ENCODE results near the gene NLRP10. TPM values are rescaled to one million over a fixed set of nuclear protein-coding genes. Genes with fewer than 3 reads are reported as not detected.

Gene NLRP10
- total RNA-seq, 2 donors from 2014 or later, result not detected

GRCh38 chr11:7967097-7967496 is 1.9 kb upstream of the NLRP10 start:
- Histone ChIP-seq H3K9me3 (no peaks in the 10 kb centered on the region), H3K9ac (ENCODE audit: low read depth in 2 of 2, low read length in 2 of 2) (no peak overlapping the region), H3K4me3 (no peak overlapping the region), H3K4me1 (no peaks in the 10 kb centered on the region), H3K27ac (no peak overlapping the region), H3K27me3 (no peaks in the 10 kb centered on the region), H3K36me3 (no peaks in the 10 kb centered on the region)
- DNase-seq, result no peak
- intact Hi-C loops (cut with DNase I), result no loop called here
- TF ChIP-seq CTCF (IDR thresholded peaks at IDR 0.05), result no peak

GRCh38 chr11:7964873-7965272 is 374 bp downstream of the NLRP10 start:
- Histone ChIP-seq H3K4me3 (no peak overlapping the region), H3K27ac (no peak overlapping the region), H3K9ac (ENCODE audit: low read depth in 2 of 2, low read length in 2 of 2) (no peak overlapping the region), H3K36me3 (no peaks in the 10 kb centered on the region), H3K27me3 (no peaks in the 10 kb centered on the region), H3K4me1 (no peaks in the 10 kb centered on the region), H3K9me3 (no peaks in the 10 kb centered on the region)
- DNase-seq, result no peak
- TF ChIP-seq CTCF (IDR thresholded peaks at IDR 0.05), result no peak
- intact Hi-C loops (cut with DNase I), result no loop called here

GRCh38 chr11:7964261-7964660 is 986 bp downstream of the NLRP10 start:
- intact Hi-C loops (cut with DNase I), result no loop called here
- no peak overlapping the region for H3K27ac ChIP-seq
- H3K4me1 ChIP-seq, result no peaks in the 10 kb centered on the region
- no peak overlapping the region for H3K9ac ChIP-seq (ENCODE audit: low read depth in 2 of 2, low read length in 2 of 2)
- H3K4me3 ChIP-seq, result no peak overlapping the region
- no peaks in the 10 kb centered on the region for H3K27me3 ChIP-seq
- no peak for TF ChIP-seq CTCF (IDR thresholded peaks at IDR 0.05)
- H3K36me3 ChIP-seq, result no peaks in the 10 kb centered on the region
- no peak for DNase-seq
- no peaks in the 10 kb centered on the region for H3K9me3 ChIP-seq

- no peak overlapping the region for H3K9ac ChIP-seq (ENCODE audit: low read depth in 2 of 2, low read length in 2 of 2)
- H3K4me1 ChIP-seq, result no peaks in the 10 kb centered on the region
- TF ChIP-seq CTCF (IDR thresholded peaks at IDR 0.05), result no peak
- H3K9me3 ChIP-seq, result no peaks in the 10 kb centered on the region
- H3K27me3 ChIP-seq, result no peaks in the 10 kb centered on the region
- no peak for DNase-seq
- no peak overlapping the region for H3K4me3 ChIP-seq
- no peak overlapping the region for H3K27ac ChIP-seq
- no peaks in the 10 kb centered on the region for H3K36me3 ChIP-seq
- intact Hi-C loops (cut with DNase I), result no loop called here
Observed at GRCh38 chr11:7955191-7955590, 10.1 kb downstream of the NLRP10 start.

- no peak for DNase-seq
- Histone ChIP-seq H3K9ac (ENCODE audit: low read depth in 2 of 2, low read length in 2 of 2) (no peak overlapping the region), H3K27ac (no peak overlapping the region), H3K9me3 (no peaks in the 10 kb centered on the region), H3K4me3 (no peak overlapping the region), H3K36me3 (no peaks in the 10 kb centered on the region), H3K27me3 (no peaks in the 10 kb centered on the region), H3K4me1 (no peaks in the 10 kb centered on the region)
- TF ChIP-seq CTCF (IDR thresholded peaks at IDR 0.05), result no peak
- intact Hi-C loops (cut with DNase I), result no loop called here
Observed at GRCh38 chr11:7949934-7950333, 15.3 kb downstream of the NLRP10 start.

- no peak overlapping the region for H3K27ac ChIP-seq
- no peak for TF ChIP-seq CTCF (IDR thresholded peaks at IDR 0.05)
Observed at GRCh38 chr11:7944123-7944522, 21.1 kb downstream of the NLRP10 start.

More at GRCh38 chr11:7944123-7944522, 21.1 kb downstream of the NLRP10 start:
- Histone ChIP-seq H3K9ac (ENCODE audit: low read depth in 2 of 2, low read length in 2 of 2) (no peak overlapping the region), H3K36me3 (no peaks in the 10 kb centered on the region), H3K9me3 (no peaks in the 10 kb centered on the region), H3K27me3 (no peaks in the 10 kb centered on the region), H3K4me1 (no peaks in the 10 kb centered on the region), H3K4me3 (no peak overlapping the region)
- DNase-seq, result no peak
- intact Hi-C loops (cut with DNase I), result no loop called here

Measured in colonic mucosa (tissue), 4 donors.